ENCODE results near the gene CLSTN1. TPM values are rescaled to one million over a fixed set of nuclear protein-coding genes. Genes with fewer than 3 reads are reported as not detected.
A peak's percentile ranks its signal among the peaks of the same experiment; 100 is the strongest.

The CLSTN1 gene
- total and polyA plus RNA-seq, 2 of the 8 experiments (the other 6 are each of a cell fraction or from before 2014, with no cell fraction given): 34.2 to 97.4 TPM

DNA sequence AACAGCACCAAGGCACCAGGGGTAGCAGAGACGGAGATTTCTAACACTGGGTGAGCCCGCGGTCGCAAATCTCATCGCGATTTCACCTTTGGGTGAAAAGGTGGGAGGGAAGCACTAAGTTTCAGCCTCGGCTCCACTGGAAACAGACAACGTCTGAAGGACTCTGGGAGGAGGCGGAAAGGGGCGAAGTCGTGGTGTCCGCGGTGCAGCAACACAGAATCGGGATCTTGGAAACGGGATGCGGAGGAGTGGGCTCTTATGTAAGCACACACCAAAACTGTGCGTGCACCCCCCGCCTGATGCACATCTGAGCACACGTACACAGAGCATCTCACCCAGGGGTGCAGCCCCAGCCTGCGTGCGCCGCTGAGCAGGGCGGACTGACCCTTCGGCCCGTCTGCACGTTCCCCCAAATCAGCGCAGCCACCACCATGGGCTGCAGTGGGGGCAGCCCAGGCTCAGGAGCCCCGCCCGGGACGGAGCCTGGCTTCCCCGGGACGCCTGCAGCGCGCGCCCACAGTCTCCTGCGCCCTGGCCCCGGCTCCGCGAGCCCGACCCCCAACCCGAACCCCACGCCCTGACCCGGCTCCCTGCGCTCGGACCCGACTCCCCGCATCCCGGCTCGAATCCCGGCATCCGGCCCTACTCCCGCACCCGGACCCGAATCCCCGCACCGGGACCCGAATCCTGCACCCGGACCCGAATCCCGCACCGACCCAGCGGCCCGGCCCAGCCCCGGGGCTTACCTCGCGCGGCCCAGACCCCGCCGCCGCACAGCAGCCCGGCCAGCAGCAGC is 670 bp downstream of the CLSTN1 start (continued):
- TF ChIP-seq, protein P1, sequence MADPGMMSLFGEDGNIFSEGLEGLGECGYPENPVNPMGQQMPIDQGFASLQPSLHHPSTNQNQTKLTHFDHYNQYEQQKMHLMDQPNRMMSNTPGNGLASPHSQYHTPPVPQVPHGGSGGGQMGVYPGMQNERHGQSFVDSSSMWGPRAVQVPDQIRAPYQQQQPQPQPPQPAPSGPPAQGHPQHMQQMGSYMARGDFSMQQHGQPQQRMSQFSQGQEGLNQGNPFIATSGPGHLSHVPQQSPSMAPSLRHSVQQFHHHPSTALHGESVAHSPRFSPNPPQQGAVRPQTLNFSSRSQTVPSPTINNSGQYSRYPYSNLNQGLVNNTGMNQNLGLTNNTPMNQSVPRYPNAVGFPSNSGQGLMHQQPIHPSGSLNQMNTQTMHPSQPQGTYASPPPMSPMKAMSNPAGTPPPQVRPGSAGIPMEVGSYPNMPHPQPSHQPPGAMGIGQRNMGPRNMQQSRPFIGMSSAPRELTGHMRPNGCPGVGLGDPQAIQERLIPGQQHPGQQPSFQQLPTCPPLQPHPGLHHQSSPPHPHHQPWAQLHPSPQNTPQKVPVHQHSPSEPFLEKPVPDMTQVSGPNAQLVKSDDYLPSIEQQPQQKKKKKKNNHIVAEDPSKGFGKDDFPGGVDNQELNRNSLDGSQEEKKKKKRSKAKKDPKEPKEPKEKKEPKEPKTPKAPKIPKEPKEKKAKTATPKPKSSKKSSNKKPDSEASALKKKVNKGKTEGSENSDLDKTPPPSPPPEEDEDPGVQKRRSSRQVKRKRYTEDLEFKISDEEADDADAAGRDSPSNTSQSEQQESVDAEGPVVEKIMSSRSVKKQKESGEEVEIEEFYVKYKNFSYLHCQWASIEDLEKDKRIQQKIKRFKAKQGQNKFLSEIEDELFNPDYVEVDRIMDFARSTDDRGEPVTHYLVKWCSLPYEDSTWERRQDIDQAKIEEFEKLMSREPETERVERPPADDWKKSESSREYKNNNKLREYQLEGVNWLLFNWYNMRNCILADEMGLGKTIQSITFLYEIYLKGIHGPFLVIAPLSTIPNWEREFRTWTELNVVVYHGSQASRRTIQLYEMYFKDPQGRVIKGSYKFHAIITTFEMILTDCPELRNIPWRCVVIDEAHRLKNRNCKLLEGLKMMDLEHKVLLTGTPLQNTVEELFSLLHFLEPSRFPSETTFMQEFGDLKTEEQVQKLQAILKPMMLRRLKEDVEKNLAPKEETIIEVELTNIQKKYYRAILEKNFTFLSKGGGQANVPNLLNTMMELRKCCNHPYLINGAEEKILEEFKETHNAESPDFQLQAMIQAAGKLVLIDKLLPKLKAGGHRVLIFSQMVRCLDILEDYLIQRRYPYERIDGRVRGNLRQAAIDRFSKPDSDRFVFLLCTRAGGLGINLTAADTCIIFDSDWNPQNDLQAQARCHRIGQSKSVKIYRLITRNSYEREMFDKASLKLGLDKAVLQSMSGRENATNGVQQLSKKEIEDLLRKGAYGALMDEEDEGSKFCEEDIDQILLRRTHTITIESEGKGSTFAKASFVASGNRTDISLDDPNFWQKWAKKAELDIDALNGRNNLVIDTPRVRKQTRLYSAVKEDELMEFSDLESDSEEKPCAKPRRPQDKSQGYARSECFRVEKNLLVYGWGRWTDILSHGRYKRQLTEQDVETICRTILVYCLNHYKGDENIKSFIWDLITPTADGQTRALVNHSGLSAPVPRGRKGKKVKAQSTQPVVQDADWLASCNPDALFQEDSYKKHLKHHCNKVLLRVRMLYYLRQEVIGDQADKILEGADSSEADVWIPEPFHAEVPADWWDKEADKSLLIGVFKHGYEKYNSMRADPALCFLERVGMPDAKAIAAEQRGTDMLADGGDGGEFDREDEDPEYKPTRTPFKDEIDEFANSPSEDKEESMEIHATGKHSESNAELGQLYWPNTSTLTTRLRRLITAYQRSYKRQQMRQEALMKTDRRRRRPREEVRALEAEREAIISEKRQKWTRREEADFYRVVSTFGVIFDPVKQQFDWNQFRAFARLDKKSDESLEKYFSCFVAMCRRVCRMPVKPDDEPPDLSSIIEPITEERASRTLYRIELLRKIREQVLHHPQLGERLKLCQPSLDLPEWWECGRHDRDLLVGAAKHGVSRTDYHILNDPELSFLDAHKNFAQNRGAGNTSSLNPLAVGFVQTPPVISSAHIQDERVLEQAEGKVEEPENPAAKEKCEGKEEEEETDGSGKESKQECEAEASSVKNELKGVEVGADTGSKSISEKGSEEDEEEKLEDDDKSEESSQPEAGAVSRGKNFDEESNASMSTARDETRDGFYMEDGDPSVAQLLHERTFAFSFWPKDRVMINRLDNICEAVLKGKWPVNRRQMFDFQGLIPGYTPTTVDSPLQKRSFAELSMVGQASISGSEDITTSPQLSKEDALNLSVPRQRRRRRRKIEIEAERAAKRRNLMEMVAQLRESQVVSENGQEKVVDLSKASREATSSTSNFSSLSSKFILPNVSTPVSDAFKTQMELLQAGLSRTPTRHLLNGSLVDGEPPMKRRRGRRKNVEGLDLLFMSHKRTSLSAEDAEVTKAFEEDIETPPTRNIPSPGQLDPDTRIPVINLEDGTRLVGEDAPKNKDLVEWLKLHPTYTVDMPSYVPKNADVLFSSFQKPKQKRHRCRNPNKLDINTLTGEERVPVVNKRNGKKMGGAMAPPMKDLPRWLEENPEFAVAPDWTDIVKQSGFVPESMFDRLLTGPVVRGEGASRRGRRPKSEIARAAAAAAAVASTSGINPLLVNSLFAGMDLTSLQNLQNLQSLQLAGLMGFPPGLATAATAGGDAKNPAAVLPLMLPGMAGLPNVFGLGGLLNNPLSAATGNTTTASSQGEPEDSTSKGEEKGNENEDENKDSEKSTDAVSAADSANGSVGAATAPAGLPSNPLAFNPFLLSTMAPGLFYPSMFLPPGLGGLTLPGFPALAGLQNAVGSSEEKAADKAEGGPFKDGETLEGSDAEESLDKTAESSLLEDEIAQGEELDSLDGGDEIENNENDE (IDR thresholded peaks at IDR 0.05; ENCODE audit: insufficient replicate concordance, low read length): no peak
- TF ChIP-seq POLR2AphosphoS5 (IDR thresholded peaks at IDR 0.05; ENCODE audit: low read depth, low read length) (peak; percentile 13; the same call in 1 of the 2 replicates), EGR1 (IDR thresholded peaks at IDR 0.05; ENCODE audit: borderline replicate concordance, low read depth, low read length) (no peak), YY1 (IDR thresholded peaks at IDR 0.05; ENCODE audit: low read depth, low read length) (no peak), SIRT6 (IDR thresholded peaks at IDR 0.05; ENCODE audit: low read length) (no peak), KDM4A (IDR thresholded peaks at IDR 0.05; ENCODE audit: low read depth, low read length, severe bottlenecking) (peak; percentile 79), HDAC6 (IDR thresholded peaks at IDR 0.05; ENCODE audit: low read depth, low read length) (no peak), ASH2L (IDR thresholded peaks at IDR 0.05; ENCODE audit: low read length) (peak; percentile 59), RBBP5 (IDR thresholded peaks at IDR 0.05; ENCODE audit: borderline replicate concordance, low read depth, low read length) (peak; percentile 54; the same call in 1 of the 2 replicates), TAF7 (optimal IDR thresholded peaks at IDR 0.05; ENCODE audit: borderline replicate concordance, low read depth, low read length) (no peak)

Data from H1 (cell line).